Ectodermal cell (in vitro differentiated cells): ENCODE measurements around the gene ARHGAP22.

Experiments used
- H3K27ac ChIP-seq: 2 replicates; pipeline ENCODE4 v1.7.0; 2013; ENCODE audit warnings: mild to moderate bottlenecking, low read depth, low read length; ENCODE audit not compliant: insufficient read depth, poor library complexity, severe bottlenecking
- H3K27me3 ChIP-seq: 2 replicates; pipeline ENCODE4 v1.7.0; 2013; ENCODE audit warnings: mild to moderate bottlenecking, low read length; ENCODE audit not compliant: insufficient read depth, control insufficient read depth, poor library complexity, severe bottlenecking
- H3K36me3 ChIP-seq: one replicate; pipeline ENCODE4 v1.7.0; 2013; ENCODE audit warnings: low read length; ENCODE audit not compliant: control insufficient read depth, insufficient read depth
- H3K4me1 ChIP-seq: one replicate; pipeline ENCODE4 v1.7.0; 2013; ENCODE audit warnings: low read length; ENCODE audit not compliant: control insufficient read depth, insufficient read depth
- H3K4me3 ChIP-seq: 2 replicates; pipeline ENCODE4 v1.7.0; 2013; ENCODE audit warnings: low read depth, low read length, control low read depth; ENCODE audit not compliant: insufficient read depth
- H3K9me3 ChIP-seq: 2 replicates; pipeline ENCODE4 v1.7.0; 2013; ENCODE audit warnings: mild to moderate bottlenecking, low read length, moderate library complexity; ENCODE audit not compliant: control insufficient read depth
- WGBS, 2 experiments: methylation state at CpG; one replicate each; pipeline ENCODE4 v1.1.7; 2013; ENCODE audit warnings: missing lambda C conversion rate in 2 of 2; 5-methylcytosine and 5-hydroxymethylcytosine counted together

Gene ARHGAP22

DNA sequence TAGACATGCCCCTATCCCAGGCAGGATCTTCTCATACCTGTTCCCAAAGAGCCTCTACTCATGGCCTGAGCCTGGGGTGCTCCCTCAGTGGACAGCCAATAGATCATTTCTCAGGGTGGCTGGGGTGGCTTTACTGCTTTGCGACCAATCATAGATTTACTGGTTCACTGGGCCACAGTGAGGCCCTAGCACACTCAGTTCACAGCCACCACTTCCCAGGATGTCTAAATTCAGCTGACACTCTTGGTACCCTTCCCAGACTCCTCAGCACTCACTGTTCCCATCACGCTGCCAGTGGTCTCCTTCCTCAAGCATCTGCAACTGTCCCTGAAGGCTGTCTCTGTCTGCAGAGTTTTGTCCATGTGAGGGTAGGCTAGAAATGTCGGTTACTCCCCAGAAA, 50.6 kb downstream of the ARHGAP22 start:
- Histone ChIP-seq H3K27me3 (no peaks in the 10 kb centered on the region), H3K4me3 (no peak overlapping the region), H3K4me1 (peaks cover 9% of the 10 kb centered on the region), H3K27ac (no peak overlapping the region), H3K36me3 (no peaks in the 10 kb centered on the region), H3K9me3 (no peaks in the 10 kb centered on the region)
- WGBS, 2 experiments, result 92 to 95% methylated on average over 3 of the region's 3 CpGs

DNA sequence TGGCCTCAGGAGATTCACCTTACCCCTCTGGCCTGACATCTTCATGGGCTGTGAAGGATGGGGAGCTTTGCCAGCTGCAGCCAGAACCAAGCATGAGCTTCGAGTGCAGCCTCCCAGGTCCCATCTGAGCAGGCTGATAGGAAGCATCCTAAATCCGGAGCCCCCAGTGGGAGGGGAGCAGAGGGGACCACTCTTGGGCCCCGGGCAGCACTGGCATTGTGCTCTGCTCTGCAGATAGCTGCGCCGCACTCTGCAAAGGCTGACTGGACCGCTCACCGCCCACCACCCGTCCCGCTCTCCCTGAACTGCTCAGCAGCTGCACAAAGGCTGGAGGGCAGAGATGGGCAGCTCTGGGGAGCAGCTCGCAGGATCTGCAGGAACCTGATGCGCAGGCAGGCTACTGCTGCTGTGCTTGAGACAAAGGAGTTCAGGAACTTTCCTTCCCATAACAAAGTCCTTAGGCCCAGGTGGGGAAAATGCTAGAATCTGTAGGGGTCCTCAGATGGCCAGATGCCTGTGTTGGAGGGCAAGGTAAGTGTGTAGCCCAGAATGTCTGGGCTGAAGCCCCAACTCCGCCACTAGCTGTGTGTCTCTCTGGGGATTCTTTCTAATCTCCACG, 51.8 kb downstream of the ARHGAP22 start:
- H3K9me3 ChIP-seq, result no peaks in the 10 kb centered on the region
- H3K36me3 ChIP-seq, result no peaks in the 10 kb centered on the region
- WGBS, 2 experiments, result 89% methylated on average over 13 of the region's 13 CpGs
- H3K27me3 ChIP-seq, result no peaks in the 10 kb centered on the region
- no peak overlapping the region for H3K4me3 ChIP-seq
- H3K27ac ChIP-seq, result no peak overlapping the region
- H3K4me1 ChIP-seq, result peaks cover 9% of the 10 kb centered on the region

DNA sequence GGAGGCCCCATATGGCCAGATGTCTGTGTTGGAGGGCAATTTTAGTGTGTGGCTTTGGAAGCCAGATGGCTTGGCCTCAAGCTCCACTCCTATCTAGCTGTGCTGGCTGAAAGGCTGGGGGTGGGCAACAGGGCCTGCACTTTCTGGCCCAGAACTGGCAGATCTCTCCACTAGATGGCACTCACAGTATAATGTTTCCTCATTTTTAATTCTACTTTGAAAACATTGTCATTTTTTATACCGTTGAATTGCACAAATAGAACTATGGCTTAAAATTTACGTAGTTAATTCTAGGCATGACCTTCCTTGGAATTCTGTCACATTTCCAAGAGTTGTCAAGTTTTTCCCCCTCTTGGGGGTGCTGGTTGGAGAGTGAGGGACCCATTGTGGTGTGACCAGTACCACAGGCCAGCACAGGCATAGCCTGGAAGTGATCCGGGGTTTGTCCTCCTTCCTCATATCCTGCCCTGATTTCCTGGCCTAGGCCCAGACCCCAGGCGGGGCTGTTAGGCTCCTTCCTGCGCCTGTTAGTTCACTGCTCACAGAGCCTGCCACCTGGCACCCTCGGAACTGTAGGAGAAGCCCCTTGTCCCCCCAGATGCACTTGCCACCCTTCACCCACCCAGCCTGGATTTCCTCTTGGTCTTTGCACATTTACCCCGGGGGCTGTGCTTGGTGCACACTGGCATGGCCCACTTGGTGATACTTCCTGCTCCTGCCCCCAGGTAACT, 52.8 kb downstream of the ARHGAP22 start:
- Histone ChIP-seq H3K4me1 (peaks cover 5% of the 10 kb centered on the region), H3K27ac (no peak overlapping the region), H3K4me3 (no peak overlapping the region), H3K36me3 (no peaks in the 10 kb centered on the region), H3K27me3 (no peaks in the 10 kb centered on the region), H3K9me3 (no peaks in the 10 kb centered on the region)
- 77 to 82% methylated on average over 7 of the region's 7 CpGs for WGBS, 2 experiments

DNA sequence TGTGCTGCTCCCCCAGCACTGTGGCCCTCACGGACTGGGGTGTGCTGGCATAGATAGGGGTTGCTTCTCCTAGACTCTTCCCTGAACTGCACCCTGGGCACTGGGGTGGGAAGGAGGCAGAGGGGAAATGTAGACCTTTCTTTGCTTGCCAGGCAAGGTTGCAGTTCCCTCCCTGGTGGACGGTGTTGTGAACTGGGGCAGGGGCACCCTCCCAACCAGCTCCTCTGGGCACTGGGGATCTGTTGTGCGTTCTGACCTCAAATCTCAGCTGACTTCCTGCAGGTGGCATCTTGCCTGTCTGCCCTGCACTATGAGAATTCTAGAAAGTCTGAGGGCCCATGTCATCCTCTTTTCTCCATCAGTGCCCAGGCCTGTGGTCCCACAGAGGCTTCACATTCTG, 53.9 kb downstream of the ARHGAP22 start:
- Histone ChIP-seq H3K4me3 (no peak overlapping the region), H3K36me3 (no peaks in the 10 kb centered on the region), H3K4me1 (peaks cover 5% of the 10 kb centered on the region), H3K27ac (no peak overlapping the region), H3K27me3 (no peaks in the 10 kb centered on the region), H3K9me3 (no peaks in the 10 kb centered on the region)
- WGBS, 2 experiments, result 89 to 92% methylated on average over 2 of the region's 3 CpGs

GRCh38 chr10:48550071-48550691, 54.7 kb downstream of the ARHGAP22 start:
- Histone ChIP-seq H3K27me3 (no peaks in the 10 kb centered on the region), H3K36me3 (no peaks in the 10 kb centered on the region), H3K4me1 (peaks cover 5% of the 10 kb centered on the region), H3K4me3 (no peak overlapping the region), H3K27ac (no peak overlapping the region), H3K9me3 (no peaks in the 10 kb centered on the region)
- 89 to 90% methylated on average over 6 of the region's 6 CpGs for WGBS, 2 experiments

DNA sequence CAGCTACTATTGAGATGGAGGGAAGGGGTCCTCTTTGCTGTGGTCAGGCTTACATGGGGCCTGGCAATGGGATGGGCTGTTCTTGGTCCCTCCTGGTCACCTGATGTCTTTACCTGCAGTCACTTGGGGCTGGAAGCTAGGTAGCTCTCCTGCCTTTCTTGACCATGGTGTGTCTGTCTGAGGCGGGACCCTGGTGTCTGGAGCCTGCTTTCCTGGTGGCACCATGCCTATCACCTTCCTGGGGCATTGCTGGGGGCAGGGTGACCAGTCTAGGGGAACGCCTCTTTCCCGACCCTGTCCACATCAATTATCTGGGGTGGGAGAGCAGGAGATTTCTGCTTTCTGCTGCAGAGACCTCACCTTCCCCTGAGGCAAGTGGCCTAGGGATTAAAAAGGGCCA, 55.6 kb downstream of the ARHGAP22 start:
- no peak overlapping the region for H3K4me3 ChIP-seq
- 67 to 75% methylated on average over 3 of the region's 3 CpGs for WGBS, 2 experiments
- no peaks in the 10 kb centered on the region for H3K36me3 ChIP-seq
- H3K4me1 ChIP-seq, result peaks cover 5% of the 10 kb centered on the region
- no peak overlapping the region for H3K27ac ChIP-seq
- H3K27me3 ChIP-seq, result no peaks in the 10 kb centered on the region
- no peaks in the 10 kb centered on the region for H3K9me3 ChIP-seq

- Histone ChIP-seq H3K27me3 (no peaks in the 10 kb centered on the region), H3K36me3 (no peaks in the 10 kb centered on the region), H3K4me1 (peaks cover 5% of the 10 kb centered on the region), H3K27ac (no peak overlapping the region), H3K9me3 (no peaks in the 10 kb centered on the region), H3K4me3 (no peak overlapping the region)
- WGBS, 2 experiments, result 90 to 92% methylated on average over 6 to 7 of the region's 7 CpGs
These were observed 56.2 kb downstream of the ARHGAP22 start for GRCh38 chr10:48548531-48549135.

DNA sequence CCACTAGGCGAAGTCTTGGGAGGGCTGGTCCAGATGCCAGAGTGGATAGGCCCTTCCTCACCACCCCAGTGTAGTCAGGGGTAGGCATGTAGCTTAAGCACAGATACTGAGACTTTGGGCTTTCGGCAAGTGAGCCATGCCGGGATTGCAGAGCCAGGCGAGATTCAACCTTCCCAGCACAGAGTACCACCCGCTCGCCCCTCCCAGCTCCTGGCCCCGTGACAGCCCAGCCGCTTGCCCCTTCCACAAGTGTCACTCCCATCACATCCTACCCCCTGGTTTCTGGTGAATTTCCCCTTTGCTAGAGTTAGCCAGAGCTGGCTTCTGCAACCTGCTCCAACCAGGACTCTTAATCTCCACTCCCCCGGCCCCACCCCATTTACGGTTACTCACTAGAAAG, 56.9 kb downstream of the ARHGAP22 start:
- H3K27me3 ChIP-seq, result no peaks in the 10 kb centered on the region
- no peaks in the 10 kb centered on the region for H3K9me3 ChIP-seq
- no peak overlapping the region for H3K27ac ChIP-seq
- 88% methylated on average over 10 of the region's 10 CpGs for WGBS, 2 experiments
- H3K4me1 ChIP-seq, result no peaks in the 10 kb centered on the region
- H3K4me3 ChIP-seq, result no peak overlapping the region
- no peaks in the 10 kb centered on the region for H3K36me3 ChIP-seq

GRCh38 chr10:48547061-48547895, 57.6 kb downstream of the ARHGAP22 start:
- H3K4me3 ChIP-seq, result no peak overlapping the region
- no peaks in the 10 kb centered on the region for H3K4me1 ChIP-seq
- H3K27ac ChIP-seq, result no peak overlapping the region
- H3K36me3 ChIP-seq, result no peaks in the 10 kb centered on the region
- WGBS, 2 experiments, result 92% methylated on average over 10 of the region's 10 CpGs
- no peaks in the 10 kb centered on the region for H3K27me3 ChIP-seq
- H3K9me3 ChIP-seq, result no peaks in the 10 kb centered on the region
